ENCODE measurements around the gene ZMYND8. TPM values are rescaled to one million over a fixed set of nuclear protein-coding genes. Genes with fewer than 3 reads are reported as not detected.
"Not testable (repeated sequence)": the region's sequence is repeated elsewhere in the genome, so short reads cannot be mapped to it uniquely, and the experiment has no call there.

ZMYND8 gene
- total and polyA plus RNA-seq, 2 donors (not counting 3 experiments of a cell fraction or from before 2014, with no cell fraction given): 30.6 to 75.2 TPM

DNA sequence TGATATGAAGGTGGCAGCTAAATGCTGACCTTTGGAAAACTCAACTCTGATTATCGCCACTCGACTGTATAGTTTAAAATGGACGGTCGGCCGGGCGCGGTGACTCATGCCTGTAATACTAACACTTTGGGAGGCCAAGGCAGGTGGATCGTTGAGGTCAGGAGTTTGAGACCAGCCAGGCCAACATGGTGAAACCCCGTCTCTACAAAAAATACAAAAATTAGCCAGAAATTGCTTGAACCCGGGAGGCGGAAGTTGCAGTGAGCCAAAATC is 151.7 kb downstream of the ZMYND8 start:
- H4K20me1 ChIP-seq (replicated peaks; ENCODE audit: control insufficient read depth, extremely low read depth, insufficient read depth, low read length); H3K4me1 ChIP-seq (ENCODE audit: control insufficient read depth, extremely low read depth, insufficient read depth, low read length); POLR2A ChIA-PET; H3K9me1 ChIP-seq (replicated peaks; ENCODE audit: control insufficient read depth, extremely low read depth, insufficient read depth, low read length); H3K4me3 ChIP-seq (replicated peaks in 1 of 3; ENCODE audit: insufficient read depth in 1 of 3, low read depth in 1 of 3, low read length in 3 of 3); H3K79me2 ChIP-seq (ENCODE audit: control insufficient read depth, insufficient read depth, low read length); FAIRE-seq; H2AFZ ChIP-seq (ENCODE audit: low read depth, low read length); H3K9me3 ChIP-seq (replicated peaks; ENCODE audit: control insufficient read depth, insufficient read depth, low read length); dilution Hi-C loops (cut with MboI; ENCODE audit: extremely low pct_ligation_motif_present, low sequenced_read_pairs); BruUV-seq (replicated peaks); H3K36me3 ChIP-seq (ENCODE audit: control insufficient read depth in 2 of 2, extremely low read depth in 1 of 2, insufficient read depth in 2 of 2, low read length in 2 of 2); H3K27ac ChIP-seq (ENCODE audit: insufficient read depth, low read depth, low read length); DNase-seq (ENCODE audit: low read depth, low spot score); H3K4me2 ChIP-seq (ENCODE audit: insufficient read depth, low read length); H3K9ac ChIP-seq (replicated peaks; ENCODE audit: extremely low read depth, insufficient read depth, low read length); H3K27me3 ChIP-seq (ENCODE audit: control insufficient read depth in 2 of 2, insufficient read depth in 2 of 2, low read length in 2 of 2): not testable (repeated sequence)
- intact Hi-C loops (cut with micrococcal nuclease): loop anchor here (1.0 to 2.0 kb wide), 2 partner anchors 180 to 296 kb away; partner anchors contain the start of gene NCOA3
- CTCF ChIA-PET: interaction anchor here (1.2 to 4.8 kb wide), 6 partner anchors 8 to 1416 kb away, joined by 3 to 94 read pairs (median 14); no protein-coding TSS in a partner anchor

DNA sequence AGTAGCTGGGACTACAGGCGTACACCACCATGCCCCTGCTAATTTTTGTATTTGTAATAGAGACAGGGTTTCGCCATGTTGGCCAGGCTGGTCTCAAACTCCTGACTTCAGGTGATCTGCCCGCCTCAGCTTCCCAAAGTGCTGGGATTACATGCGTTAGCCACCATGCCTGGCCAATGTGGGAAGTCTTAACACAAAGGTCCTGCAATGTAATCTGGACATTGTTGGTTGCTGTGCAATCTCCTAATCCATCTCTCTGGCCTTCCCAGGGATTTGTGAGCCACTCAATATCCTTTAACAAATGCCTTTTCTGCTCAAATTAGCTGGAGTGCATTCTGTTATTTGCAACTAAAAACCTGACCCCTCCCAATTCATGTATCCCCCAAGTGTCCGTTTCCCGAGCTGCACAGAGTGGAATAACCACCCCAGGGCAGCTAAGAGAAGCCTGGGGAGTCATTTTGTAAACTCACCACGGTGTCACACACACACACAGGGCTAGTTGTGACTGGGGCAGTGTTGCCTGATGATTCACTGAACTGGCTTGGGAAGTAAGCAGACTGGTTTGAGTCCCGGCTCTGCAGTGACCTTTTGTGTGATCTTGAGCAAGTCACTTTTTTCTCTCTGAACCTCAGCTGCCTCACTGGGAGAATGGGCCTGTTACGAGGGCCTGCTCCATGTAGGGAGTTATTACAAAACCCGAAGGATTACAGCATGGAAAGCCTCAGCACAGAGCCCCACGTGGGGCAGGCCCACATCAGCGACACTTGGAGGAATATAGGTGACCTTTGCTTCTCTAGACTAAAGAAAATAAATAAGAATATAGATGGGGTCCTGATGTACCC is 152.3 kb downstream of the ZMYND8 start:
- intact Hi-C loops (cut with micrococcal nuclease) (loop anchor here (2.0 kb wide), 1 partner anchor 297 kb away; the partner anchor contains the start of gene NCOA3), dilution Hi-C loops (cut with MboI; ENCODE audit: extremely low pct_ligation_motif_present, low sequenced_read_pairs) (no loop called here)
- no peak for DNase-seq (ENCODE audit: low read depth, low spot score)
- Histone ChIP-seq H3K9me1 (replicated peaks; ENCODE audit: control insufficient read depth, extremely low read depth, insufficient read depth, low read length) (no peaks in the 10 kb centered on the region), H3K9ac (replicated peaks; ENCODE audit: extremely low read depth, insufficient read depth, low read length) (no peak overlapping the region), H2AFZ (ENCODE audit: low read depth, low read length) (no peak overlapping the region), H4K20me1 (replicated peaks; ENCODE audit: control insufficient read depth, extremely low read depth, insufficient read depth, low read length) (no peaks in the 10 kb centered on the region), H3K79me2 (ENCODE audit: control insufficient read depth, insufficient read depth, low read length) (no peaks in the 10 kb centered on the region), H3K9me3 (replicated peaks; ENCODE audit: control insufficient read depth, insufficient read depth, low read length) (no peaks in the 10 kb centered on the region), H3K4me3 (replicated peaks in 1 of 3; ENCODE audit: insufficient read depth in 1 of 3, low read depth in 1 of 3, low read length in 3 of 3) (no peak overlapping the region), H3K27me3 (ENCODE audit: control insufficient read depth in 2 of 2, insufficient read depth in 2 of 2, low read length in 2 of 2) (no peaks in the 10 kb centered on the region), H3K36me3 (ENCODE audit: control insufficient read depth in 2 of 2, extremely low read depth in 1 of 2, insufficient read depth in 2 of 2, low read length in 2 of 2) (peaks cover 5 to 6% of the 10 kb centered on the region in 2 experiments), H3K27ac (ENCODE audit: insufficient read depth, low read depth, low read length) (no peak overlapping the region), H3K4me2 (ENCODE audit: insufficient read depth, low read length) (no peak overlapping the region), H3K4me1 (ENCODE audit: control insufficient read depth, extremely low read depth, insufficient read depth, low read length) (peaks cover 7% of the 10 kb centered on the region)
- FAIRE-seq: no peak
- BruUV-seq (replicated peaks): no TSS peak
- ChIA-PET CTCF (interaction anchor here (1.9 to 4.8 kb wide), 4 partner anchors 8 to 1416 kb away, joined by 7 to 94 read pairs (median 31); no protein-coding TSS in a partner anchor), POLR2A (no interaction called here)
- no peak for TF ChIP-seq MYC (IDR thresholded peaks at IDR 0.05; ENCODE audit: low read depth, low read length)
- TF ChIP-seq POLR2A (IDR thresholded peaks at IDR 0.05; ENCODE audit: low read depth, low read length): no peak
- TF ChIP-seq, protein P1, sequence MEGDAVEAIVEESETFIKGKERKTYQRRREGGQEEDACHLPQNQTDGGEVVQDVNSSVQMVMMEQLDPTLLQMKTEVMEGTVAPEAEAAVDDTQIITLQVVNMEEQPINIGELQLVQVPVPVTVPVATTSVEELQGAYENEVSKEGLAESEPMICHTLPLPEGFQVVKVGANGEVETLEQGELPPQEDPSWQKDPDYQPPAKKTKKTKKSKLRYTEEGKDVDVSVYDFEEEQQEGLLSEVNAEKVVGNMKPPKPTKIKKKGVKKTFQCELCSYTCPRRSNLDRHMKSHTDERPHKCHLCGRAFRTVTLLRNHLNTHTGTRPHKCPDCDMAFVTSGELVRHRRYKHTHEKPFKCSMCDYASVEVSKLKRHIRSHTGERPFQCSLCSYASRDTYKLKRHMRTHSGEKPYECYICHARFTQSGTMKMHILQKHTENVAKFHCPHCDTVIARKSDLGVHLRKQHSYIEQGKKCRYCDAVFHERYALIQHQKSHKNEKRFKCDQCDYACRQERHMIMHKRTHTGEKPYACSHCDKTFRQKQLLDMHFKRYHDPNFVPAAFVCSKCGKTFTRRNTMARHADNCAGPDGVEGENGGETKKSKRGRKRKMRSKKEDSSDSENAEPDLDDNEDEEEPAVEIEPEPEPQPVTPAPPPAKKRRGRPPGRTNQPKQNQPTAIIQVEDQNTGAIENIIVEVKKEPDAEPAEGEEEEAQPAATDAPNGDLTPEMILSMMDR (IDR thresholded peaks at IDR 0.05; ENCODE audit: extremely low read depth in 1 of 2, insufficient read depth in 1 of 2, low read depth in 1 of 2, low read length in 2 of 2): no peak

Data from endothelial cell of umbilical vein (primary cell).